ENCODE results near the gene BNIP3.

Gene BNIP3, protein sequence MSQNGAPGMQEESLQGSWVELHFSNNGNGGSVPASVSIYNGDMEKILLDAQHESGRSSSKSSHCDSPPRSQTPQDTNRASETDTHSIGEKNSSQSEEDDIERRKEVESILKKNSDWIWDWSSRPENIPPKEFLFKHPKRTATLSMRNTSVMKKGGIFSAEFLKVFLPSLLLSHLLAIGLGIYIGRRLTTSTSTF

DNA sequence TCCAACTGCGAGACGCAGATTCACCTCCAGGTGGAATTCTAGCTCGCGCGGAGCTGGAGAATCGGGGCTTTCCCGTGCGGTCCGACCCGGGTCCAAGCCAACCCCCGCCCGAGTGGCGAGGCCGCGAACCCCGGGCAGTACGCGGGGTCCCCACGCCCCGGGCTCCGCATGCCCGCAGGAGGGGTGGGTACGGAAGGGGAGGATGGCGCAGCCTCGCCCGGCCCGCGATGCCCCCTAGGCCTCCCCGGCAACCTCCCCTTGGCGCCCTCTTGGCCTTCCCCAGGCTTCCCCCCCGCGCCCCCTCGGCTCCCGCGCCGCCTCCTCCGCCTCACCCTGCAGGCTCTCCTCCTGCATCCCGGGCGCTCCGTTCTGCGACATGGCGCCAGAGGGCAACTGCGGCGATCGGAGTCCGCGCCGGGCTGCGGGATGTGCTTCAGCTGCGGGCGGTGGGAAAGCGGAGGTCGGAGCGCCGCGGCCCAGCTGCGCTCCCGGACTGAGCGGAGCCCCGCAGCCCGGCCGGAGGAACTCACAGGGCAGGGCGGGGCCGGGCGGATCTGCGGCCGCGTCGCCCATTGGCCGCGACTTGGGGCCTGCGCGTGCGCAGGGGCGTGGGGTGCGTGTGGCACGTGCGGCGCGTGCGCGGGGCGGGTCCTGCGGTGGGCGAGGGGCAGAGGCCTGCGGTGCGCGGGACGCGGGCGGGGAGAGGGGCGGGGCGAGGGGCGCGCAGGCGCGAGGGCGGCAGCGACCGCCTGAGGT lies at the start of gene BNIP3:
Gene BNIP3, minus strand, starts transcription at position 495 of the 756 bp plus-strand sequence. Its CDS starts 117 bp downstream, at position 378.
- peak; percentile 87 to 90 for DNase-seq (ENCODE audit: low read depth in 1 of 2, low spot score in 1 of 2)

DNA sequence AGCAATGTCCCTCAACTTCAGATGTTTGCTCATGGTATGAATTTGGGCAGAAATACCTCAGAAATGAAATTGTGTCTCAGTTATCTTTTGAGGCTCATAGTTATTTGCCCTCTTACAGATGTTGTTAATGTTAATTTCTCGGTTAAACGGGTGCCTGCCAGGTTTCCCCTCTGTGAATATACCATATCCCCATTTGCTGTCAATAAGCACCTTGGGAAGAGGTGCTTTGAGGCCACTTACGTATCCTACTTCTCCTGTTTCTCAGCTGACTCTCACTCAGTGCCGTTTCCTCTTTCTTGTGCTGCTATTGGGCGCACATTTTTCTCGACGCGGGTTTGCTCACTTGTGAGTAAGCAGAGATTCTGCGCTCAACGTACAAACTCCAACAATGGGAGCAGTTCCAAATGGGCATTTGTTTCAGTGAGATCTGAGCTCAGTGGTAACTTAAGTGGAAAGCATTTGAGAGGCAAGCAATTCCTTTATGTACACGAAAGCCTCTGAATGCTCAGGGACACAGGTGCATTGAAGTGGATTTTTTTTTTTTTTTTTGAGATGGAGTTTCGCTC lies 49.3 kb upstream of the BNIP3 start:
- DNase-seq (ENCODE audit: low read depth in 1 of 2, low spot score in 1 of 2), result no peak

DNA sequence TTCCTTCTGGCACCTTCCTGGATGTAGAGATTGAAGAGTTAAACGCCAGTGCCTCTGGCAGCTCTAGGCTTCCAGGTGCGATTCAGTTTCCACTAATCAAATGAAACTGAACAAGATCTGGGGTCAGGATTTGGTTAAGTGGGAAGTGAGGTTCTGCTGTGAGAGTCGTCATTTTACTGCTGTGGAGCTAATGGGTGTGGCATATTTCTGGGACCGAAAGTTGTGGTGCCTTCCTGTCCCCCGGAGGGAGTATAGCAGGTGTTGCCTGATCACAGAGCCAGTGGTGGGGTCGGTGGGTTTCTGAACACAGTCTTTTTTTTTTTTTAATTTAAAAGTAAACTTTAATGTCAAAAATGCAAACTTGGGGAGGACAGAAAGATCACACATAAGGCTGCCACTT lies 47.0 kb upstream of the BNIP3 start:
- no peak for DNase-seq (ENCODE audit: low read depth in 1 of 2, low spot score in 1 of 2)

DNA sequence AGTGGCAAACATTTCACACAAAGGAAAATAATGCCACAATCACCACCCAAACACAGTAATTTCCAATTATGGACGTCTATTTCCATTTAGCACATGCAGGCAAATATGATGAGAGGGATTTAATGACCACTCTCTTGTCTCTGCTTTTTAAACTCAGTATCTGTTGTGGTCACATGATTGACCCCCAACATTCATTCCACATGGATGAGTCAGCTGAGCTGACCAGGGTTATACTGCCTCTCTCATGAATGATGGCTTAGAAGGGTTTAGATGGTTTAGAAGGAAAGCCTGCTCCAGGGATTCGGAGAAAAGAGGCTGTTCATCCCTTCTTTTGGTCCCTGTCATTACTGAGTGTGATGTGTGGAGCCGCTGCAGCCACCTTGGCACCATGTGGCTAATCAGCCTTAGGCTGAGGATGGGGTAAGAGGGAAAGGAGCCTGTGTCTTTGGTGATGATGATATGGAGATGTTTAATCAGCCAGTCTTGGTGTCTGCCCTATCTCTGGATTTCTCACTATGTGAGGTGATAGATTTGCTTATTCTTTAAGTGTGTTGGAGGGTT lies 45.8 kb upstream of the BNIP3 start:
- no peak for DNase-seq (ENCODE audit: low read depth in 1 of 2, low spot score in 1 of 2)

DNA sequence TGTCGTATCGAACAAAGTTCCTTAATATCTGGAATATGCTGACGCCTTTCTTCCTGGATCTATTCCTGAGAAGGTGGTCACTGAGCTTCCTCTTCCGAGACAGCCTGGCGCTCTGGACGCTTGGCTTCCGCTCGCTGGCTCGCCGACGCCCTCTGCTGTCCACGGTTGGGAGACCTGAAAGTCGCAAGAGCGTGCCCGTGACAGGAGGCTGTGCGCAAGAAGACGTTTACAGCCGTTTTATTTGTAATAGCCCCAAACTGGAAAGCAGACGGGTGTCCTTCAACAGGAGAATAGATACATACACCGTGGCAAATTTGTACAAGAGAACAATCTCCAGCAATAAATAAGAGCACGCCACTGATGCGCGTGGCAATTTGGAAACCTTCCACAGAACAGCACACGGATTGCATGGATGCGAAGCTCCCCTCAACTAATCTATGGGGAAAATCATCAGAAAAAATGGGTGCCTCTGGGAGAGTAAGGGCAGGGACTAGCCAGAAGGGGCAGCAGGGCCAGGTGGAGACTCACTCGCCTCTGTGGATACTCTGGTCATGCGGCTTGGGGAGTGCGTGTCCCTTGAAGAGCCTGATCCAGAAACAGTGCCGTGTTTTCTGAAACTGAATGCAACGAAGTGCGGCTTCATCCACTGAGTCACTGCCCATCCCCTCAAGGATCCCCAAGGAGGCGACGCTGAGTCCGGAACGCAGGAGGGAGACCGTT lies 41.5 kb upstream of the BNIP3 start:
- peak; percentile 56 to 66 for DNase-seq (ENCODE audit: low read depth in 1 of 2, low spot score in 1 of 2)

DNA sequence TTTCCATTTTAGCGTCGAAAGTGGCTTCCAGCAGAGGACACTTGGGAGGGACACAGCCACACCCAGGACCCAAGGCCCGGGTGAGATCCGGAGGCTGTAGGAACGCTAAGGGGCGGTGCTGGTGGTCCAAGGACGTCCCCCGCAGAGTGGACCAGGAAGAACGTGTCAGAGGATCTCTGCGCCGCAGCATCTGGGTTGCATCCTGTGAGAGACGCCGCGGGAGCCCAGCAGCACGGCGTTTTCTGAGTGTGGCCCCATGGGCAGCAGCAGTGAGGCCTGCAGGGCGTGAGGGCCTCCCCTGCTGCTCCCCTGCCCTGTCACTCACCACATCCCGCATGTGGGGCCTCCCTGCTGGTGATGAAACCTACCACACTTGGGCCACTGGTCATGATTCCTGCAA lies 40.5 kb upstream of the BNIP3 start:
- no peak for DNase-seq (ENCODE audit: low read depth in 1 of 2, low spot score in 1 of 2)

DNA sequence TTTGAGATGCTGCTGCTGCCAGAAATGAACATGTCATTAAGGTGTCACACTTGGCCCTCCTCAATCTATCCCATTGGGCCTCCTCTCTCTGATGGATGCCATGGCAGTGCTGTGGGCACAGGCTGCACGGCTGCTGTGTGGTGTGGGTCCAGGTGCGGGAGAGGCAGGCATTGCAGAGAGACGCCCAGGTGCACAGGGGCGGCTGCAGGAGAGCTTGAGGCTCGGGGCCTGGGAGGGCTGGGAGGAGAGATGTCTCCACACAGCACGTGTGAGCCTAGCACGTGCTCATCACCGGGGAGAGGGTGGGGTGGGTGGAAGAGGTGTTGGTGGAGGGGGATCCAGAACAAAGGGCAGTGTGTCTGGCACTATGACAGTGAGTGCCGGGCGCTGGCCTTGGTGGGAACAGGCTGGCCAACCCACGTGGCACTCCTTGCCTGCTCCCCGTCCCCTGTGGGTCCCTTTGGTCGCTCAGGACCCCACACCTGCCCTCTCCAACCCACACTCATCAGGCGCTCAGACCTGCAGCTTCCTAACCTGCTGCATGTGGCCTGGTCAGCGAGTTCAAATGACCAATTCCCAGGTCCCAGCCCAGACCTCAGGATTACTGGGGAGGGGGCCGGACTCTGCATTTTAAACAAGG lies 39.9 kb upstream of the BNIP3 start:
- no peak for DNase-seq (ENCODE audit: low read depth in 1 of 2, low spot score in 1 of 2)

DNA sequence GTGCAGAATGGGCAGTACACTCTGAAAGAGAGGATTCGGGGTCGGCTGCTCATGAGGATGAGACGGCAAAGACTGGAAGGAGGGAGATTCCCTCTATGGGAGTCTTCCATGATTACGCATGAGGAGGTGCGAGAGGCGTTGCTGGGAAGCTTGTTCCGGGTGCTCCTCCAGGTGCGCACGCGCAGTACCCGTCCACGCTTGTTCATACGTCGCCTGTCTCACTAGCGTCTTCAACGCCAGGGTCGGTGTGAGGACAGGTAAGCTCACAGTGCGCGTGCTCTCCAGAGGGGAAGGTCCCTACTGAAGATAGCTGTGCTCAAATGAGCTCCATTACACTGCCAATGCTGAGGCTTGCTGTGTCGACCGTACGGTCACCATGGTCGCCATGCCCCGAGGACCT lies 39.3 kb upstream of the BNIP3 start:
- no peak for DNase-seq (ENCODE audit: low read depth in 1 of 2, low spot score in 1 of 2)

DNA sequence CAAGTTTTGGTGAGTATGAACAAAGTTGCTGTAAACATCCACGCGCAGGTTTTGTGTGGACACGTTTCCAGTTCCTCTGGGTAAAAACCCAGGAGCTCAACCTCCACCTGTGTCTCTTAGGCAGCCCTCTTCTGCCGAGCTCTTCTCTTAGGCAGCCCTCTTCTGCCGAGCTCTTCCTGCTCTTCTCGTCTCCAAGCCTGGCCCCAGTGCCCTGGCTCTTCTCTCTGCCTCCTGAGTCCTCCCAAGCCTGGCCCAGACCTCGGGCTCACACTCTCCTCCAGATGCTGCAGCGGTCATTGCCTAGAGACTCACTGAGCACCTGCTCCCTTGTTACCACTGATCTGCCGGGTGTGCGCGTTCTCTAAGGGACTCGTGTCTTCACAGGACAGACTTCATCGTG lies 38.7 kb upstream of the BNIP3 start:
- DNase-seq (ENCODE audit: low read depth in 1 of 2, low spot score in 1 of 2), result no peak

DNA sequence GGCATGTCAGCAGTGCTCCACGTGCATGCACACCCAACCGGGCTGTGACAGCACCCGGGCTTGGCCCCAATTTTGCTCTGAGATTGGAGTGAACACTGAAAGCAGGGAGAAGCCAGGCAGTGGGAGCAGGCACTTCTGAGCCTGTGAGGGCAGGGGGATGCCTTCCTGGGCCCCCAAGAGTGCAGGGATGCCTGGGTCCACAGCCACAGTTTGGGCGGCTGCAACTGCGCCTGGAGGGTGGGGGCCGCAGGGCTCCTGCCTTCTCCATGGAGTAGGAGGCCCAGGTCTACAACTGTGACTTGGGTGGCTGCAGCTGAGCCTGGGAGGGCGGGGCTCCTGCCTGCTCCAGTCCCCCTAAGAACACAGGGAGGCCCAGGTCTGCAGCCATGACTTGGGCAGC lies 37.6 kb upstream of the BNIP3 start:
- DNase-seq (ENCODE audit: low read depth in 1 of 2, low spot score in 1 of 2), result no peak

DNA sequence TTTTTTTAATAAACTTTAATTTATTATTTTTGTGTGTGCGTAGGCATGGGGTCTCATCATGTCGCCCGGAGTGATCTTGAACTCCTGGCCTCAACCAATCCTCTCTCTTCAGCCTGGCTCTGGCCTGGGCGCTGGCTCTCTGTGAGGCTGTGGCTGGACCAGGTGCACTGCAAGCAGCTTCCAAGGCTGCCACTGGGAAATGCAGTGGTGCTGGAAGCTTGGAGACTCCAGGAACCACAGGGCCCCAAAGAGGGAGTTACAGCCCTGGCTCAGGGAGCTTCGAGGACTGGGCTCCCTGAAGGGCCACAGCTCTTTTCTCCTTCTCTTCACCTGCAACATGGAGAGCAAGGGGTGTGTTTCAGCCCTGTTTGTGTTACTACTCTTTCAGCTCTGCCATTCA lies 36.7 kb upstream of the BNIP3 start:
- DNase-seq (ENCODE audit: low read depth in 1 of 2, low spot score in 1 of 2), result no peak

DNA sequence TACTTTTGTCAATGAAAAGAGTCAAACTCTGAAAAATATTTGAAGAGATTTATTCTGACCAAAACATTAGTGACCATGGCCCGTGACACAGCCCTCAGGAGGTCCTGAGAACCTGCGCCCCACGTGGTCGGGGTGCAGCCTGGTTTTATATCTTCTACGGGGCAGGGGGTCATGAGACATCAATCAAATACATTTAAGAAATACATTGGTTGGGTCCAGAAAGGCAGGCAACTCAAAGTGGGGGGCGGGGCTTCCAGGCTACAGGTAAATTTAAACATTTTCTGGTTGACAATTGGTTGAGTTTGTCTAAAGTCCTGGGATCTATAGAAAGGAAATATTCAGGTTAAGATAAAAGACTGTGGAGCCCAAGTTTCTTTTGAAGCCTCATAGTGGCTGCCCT lies 34.8 kb upstream of the BNIP3 start:
- DNase-seq (ENCODE audit: low read depth in 1 of 2, low spot score in 1 of 2), result no peak

DNA sequence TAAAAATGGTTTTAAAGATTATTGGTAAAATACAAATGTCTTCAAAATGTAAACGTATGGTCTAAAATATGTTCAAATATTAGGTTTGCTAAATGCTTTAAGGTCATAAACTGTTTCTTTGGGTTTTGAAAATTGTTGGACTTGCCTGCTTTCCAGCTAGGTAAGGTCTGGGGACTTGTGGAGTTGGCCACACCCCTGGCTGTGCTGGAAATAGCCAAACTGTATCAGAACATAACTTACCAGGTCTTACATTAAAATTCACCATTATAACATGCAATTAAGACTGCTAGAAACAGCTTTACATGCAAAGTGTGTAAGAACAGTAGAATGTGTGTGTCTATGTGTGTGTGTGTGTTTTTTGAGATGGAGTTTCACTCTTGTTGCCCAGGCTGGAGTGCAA lies 29.7 kb upstream of the BNIP3 start:
- DNase-seq (ENCODE audit: low read depth in 1 of 2, low spot score in 1 of 2), result no peak

DNA sequence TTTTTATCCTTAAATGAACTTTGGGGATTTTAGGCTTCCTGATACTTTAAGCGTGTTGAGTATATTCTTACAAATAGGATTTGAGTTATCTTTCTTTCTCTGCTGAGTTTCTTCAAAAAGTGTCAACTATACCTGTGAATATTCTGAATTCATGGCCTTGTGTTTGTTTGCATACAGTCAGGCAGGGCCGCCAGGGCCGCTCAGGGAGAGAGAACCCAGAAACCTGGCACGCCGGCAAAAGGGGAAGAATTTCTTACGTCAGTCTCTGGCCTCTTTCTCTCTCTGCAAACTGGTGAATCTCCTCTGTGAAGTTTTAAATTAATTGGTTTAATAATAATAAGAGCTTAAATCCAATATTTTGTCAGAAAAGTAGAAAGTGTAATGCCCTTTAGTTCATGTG lies 29.3 kb upstream of the BNIP3 start:
- no peak for DNase-seq (ENCODE audit: low read depth in 1 of 2, low spot score in 1 of 2)

DNA sequence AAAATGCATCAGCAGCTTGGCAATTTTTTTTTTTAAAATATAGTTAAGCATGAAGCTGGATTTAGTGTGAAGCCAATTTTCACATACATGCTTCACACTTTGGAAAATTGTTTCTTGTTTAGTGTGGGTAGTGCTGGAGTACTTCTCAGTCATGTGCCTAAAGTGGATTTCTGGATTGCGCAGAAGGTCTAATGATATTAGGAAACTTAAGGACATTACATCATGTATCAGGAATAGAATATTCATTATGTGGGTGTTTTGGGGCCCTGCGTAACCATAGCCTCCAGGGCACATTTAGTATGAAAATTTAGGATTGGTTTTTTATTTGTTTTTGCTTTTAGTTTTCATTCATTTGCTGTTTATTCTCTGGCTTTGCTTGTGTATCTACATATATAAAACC lies 28.8 kb upstream of the BNIP3 start:
- no peak for DNase-seq (ENCODE audit: low read depth in 1 of 2, low spot score in 1 of 2)

DNA sequence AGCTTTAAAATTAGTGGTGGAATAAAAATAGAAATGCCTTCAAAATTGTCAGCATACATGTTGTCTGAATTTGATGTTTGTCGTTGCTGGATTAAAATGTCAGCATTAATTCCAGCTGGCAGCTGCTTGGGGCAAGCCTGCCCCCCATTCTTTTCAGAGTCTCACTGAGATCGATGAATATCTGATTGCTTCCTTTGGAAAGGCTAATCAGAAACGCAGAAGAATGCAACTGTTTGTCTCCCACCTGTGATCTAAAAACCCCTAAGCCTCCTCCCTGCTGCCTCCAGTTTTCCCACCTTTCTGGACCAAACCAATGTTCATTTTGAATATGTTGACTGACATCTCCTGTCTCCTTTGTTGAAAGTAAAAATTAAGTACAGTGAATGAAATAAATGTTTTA lies 27.9 kb upstream of the BNIP3 start:
- no peak for DNase-seq (ENCODE audit: low read depth in 1 of 2, low spot score in 1 of 2)

DNA sequence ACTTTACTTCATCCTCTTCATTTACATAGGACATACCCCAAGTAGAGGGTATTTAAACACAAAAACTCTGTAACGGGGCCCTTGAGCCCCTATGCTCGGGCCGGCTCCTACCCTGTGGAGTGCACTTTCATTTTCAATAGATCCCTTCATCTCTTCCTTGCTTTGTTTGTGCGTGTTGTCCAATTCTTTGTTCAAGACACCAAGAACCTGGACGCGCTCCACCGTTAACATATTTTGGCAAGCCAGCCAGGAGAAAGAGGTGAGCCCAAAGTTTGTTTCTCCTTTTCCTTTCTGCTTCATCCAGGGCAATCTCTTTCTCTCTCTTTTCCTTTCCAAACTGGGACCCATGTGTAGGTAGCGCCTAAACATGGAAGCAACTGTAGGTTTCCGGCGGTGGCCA lies 26.0 kb upstream of the BNIP3 start:
- DNase-seq (ENCODE audit: low read depth in 1 of 2, low spot score in 1 of 2), result no peak

DNA sequence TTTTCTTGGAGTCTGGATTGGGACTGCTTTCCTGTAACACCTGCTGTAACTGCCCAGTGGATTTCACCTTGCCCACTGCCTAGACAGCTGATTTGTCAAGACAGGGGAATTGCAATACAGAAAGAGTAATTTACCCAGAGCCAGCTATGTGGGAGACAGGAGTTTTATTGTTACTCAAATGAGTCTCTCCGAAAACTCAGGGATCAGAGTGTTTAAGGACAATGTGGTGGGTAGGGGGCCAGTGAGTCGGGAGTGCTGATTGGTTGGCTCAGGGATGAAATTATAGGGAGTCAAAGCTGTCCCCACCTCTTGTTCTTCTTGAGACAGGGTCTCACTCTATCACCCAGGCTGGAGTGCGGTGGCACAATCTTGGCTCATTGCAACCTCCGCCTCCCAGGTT lies 25.2 kb upstream of the BNIP3 start:
- no peak for DNase-seq (ENCODE audit: low read depth in 1 of 2, low spot score in 1 of 2)

DNA sequence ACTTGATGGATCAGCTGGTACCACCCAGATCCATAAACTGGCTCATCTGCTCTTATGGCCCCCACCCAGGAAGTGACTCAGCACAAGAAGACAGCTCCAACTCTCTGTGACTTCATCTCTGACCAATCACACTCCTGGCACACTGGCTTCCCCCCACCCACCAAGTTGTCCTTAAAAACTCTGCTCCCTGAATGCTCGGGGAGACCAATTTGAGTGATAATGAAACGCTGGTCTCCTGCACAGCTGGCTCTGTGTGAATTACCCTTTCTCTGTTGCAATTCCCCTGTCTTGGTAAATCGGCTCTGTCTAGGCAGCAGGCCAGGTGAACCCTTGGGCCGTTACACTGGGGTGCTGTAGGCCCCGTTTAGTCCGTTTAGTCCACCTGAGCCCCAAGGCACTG lies 23.4 kb upstream of the BNIP3 start:
- DNase-seq (ENCODE audit: low read depth in 1 of 2, low spot score in 1 of 2), result no peak

DNA sequence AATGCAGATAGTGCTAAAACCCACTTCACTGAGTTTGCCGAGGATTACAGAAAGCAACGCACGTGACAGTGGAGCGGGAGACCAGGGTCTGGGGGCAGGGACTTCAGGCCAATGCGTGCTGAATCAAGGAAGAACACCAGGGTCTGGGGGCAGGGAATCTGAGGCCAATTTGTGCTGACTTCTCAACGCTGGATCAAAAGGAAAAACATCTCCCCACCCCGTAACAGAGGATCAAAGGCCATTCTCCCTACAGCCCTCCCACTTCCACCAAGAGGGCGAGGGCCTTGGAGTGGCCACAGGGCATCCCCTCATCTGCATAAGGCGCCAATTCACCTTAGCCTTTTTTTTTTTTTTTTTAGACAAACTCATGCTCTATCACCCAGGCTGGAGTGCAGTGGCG lies 22.3 kb upstream of the BNIP3 start:
- DNase-seq (ENCODE audit: low read depth in 1 of 2, low spot score in 1 of 2), result no peak

DNA sequence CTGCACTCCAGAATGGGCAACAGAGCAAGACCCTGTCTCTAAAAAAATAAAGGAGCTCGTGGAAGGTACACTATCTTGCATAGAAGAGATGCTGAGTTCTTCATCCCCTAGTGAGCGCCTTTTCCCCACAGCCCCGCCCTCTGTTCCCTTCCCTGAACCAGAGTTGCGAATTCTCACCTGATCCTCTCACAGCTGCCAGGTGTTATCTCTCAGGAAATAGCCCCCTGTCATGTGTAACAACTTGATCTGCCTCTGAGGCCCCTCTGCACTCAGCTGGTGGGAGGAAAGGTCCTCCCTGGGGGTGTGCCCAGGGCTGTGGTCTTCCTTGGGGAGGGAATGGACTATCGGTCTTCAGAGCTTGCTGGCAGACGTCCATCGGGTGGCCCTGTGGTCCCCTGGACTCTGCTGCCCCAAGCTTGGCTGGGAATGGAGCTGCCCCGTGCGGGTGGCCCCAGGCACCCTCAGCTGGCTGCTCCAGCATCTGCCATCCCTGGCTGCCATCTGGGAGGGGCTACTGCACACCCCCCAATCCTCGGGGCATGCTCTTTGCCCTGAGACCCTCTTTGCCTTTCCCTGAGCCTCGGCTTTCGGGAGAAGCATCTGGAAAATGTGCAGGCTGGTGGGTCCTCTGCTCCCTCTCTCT lies 21.7 kb upstream of the BNIP3 start:
- no peak for DNase-seq (ENCODE audit: low read depth in 1 of 2, low spot score in 1 of 2)

All from activated CD4-positive, alpha-beta T cell treated with anti-CD3 and anti-CD28 coated beads, Interleukin-2, amount 50 U/mL, for 24 hours (primary cell).